Measurements from ENCODE around the gene ITPR1. TPM values are rescaled to one million over a fixed set of nuclear protein-coding genes. Genes with fewer than 3 reads are reported as not detected.

ITPR1 gene
- polyA plus RNA-seq, 2 of the 4 experiments (the other 2 are of a cell fraction): 2.8 to 9.6 TPM

DNA sequence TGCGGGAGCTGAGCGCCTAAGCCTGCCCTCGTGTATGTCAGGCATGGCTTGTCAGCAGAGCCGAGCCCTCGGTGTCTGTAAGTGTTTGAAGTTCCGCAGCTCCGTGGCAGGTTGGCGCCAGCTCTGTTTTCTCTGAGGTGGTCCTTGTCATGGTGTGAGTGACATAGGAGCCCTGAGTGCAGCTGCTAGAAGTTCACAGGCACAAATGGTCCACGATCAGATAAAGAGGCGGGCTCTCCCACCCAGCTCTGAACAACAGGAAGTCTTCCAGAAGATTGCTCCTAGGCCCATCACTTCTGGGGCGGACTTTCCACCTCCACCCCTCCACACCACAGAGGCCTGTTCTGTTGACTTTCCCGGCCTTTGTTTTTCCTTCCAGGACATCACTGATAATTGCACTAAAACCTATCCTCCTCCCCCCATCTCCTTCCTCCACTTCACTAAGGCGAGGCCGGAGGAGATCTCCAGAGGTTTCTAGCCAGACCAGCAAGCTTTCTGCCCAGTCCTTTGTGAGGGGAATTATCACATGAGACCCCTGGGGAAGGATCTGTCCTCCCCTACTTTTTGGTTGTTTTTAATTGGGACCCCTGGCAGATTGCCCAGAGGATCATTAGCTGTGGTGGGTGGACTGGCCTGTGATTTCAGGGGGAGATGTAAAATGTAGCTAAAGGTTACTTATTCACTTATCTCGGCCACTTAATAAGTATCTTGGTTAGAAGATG is 19.9 kb downstream of the ITPR1 start:
- POLR2A ChIA-PET: no interaction called here
- H3K9me3 ChIP-seq: no peaks in the 10 kb centered on the region
- no peak overlapping the region for H3K4me3 ChIP-seq
- no peak overlapping the region for H3K4me2 ChIP-seq
- no peaks in the 10 kb centered on the region for H3K4me1 ChIP-seq
- no peak for DNase-seq (ENCODE audit: low read depth in 1 of 2, low spot score in 1 of 2)
- no peak overlapping the region for H3K27ac ChIP-seq
- no peak for TF ChIP-seq ZFP36 (IDR thresholded peaks at IDR 0.05; ENCODE audit: borderline replicate concordance, partially characterized antibody)
- TF ChIP-seq RNF2 (IDR thresholded peaks at IDR 0.05; ENCODE audit: borderline replicate concordance, low read depth): no peak
- TF ChIP-seq, protein P1, sequence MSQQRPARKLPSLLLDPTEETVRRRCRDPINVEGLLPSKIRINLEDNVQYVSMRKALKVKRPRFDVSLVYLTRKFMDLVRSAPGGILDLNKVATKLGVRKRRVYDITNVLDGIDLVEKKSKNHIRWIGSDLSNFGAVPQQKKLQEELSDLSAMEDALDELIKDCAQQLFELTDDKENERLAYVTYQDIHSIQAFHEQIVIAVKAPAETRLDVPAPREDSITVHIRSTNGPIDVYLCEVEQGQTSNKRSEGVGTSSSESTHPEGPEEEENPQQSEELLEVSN (IDR thresholded peaks at IDR 0.05; ENCODE audit: borderline replicate concordance, low read depth): no peak
- TF ChIP-seq MAFK (IDR thresholded peaks at IDR 0.05; ENCODE audit: partially characterized antibody): no peak
- TF ChIP-seq, protein P2, sequence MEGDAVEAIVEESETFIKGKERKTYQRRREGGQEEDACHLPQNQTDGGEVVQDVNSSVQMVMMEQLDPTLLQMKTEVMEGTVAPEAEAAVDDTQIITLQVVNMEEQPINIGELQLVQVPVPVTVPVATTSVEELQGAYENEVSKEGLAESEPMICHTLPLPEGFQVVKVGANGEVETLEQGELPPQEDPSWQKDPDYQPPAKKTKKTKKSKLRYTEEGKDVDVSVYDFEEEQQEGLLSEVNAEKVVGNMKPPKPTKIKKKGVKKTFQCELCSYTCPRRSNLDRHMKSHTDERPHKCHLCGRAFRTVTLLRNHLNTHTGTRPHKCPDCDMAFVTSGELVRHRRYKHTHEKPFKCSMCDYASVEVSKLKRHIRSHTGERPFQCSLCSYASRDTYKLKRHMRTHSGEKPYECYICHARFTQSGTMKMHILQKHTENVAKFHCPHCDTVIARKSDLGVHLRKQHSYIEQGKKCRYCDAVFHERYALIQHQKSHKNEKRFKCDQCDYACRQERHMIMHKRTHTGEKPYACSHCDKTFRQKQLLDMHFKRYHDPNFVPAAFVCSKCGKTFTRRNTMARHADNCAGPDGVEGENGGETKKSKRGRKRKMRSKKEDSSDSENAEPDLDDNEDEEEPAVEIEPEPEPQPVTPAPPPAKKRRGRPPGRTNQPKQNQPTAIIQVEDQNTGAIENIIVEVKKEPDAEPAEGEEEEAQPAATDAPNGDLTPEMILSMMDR (IDR thresholded peaks at IDR 0.05): no peak
- no peak for TF ChIP-seq HDAC2 (IDR thresholded peaks at IDR 0.05)
- TF ChIP-seq, protein P3, sequence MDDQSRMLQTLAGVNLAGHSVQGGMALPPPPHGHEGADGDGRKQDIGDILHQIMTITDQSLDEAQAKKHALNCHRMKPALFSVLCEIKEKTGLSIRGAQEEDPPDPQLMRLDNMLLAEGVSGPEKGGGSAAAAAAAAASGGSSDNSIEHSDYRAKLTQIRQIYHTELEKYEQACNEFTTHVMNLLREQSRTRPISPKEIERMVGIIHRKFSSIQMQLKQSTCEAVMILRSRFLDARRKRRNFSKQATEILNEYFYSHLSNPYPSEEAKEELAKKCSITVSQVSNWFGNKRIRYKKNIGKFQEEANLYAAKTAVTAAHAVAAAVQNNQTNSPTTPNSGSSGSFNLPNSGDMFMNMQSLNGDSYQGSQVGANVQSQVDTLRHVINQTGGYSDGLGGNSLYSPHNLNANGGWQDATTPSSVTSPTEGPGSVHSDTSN (IDR thresholded peaks at IDR 0.05): no peak
- TF ChIP-seq SREBF2 (IDR thresholded peaks at IDR 0.05): no peak
- TF ChIP-seq EHMT2 (IDR thresholded peaks at IDR 0.05; ENCODE audit: low read depth): no peak
- no peak for TF ChIP-seq PHF8 (IDR thresholded peaks at IDR 0.05; ENCODE audit: borderline replicate concordance, low read depth)
- TF ChIP-seq JUN (IDR thresholded peaks at IDR 0.05): no peak
- TF ChIP-seq NR3C1 (IDR thresholded peaks at IDR 0.05): no peak
- TF ChIP-seq, protein P4, sequence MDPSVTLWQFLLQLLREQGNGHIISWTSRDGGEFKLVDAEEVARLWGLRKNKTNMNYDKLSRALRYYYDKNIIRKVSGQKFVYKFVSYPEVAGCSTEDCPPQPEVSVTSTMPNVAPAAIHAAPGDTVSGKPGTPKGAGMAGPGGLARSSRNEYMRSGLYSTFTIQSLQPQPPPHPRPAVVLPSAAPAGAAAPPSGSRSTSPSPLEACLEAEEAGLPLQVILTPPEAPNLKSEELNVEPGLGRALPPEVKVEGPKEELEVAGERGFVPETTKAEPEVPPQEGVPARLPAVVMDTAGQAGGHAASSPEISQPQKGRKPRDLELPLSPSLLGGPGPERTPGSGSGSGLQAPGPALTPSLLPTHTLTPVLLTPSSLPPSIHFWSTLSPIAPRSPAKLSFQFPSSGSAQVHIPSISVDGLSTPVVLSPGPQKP (IDR thresholded peaks at IDR 0.05; ENCODE audit: low read depth, low read length): no peak
- TF ChIP-seq CBX8 (IDR thresholded peaks at IDR 0.05): no peak
- TF ChIP-seq RARB (CRISPR knock-in tag; IDR thresholded peaks at IDR 0.05): no peak
- TF ChIP-seq, protein P5, sequence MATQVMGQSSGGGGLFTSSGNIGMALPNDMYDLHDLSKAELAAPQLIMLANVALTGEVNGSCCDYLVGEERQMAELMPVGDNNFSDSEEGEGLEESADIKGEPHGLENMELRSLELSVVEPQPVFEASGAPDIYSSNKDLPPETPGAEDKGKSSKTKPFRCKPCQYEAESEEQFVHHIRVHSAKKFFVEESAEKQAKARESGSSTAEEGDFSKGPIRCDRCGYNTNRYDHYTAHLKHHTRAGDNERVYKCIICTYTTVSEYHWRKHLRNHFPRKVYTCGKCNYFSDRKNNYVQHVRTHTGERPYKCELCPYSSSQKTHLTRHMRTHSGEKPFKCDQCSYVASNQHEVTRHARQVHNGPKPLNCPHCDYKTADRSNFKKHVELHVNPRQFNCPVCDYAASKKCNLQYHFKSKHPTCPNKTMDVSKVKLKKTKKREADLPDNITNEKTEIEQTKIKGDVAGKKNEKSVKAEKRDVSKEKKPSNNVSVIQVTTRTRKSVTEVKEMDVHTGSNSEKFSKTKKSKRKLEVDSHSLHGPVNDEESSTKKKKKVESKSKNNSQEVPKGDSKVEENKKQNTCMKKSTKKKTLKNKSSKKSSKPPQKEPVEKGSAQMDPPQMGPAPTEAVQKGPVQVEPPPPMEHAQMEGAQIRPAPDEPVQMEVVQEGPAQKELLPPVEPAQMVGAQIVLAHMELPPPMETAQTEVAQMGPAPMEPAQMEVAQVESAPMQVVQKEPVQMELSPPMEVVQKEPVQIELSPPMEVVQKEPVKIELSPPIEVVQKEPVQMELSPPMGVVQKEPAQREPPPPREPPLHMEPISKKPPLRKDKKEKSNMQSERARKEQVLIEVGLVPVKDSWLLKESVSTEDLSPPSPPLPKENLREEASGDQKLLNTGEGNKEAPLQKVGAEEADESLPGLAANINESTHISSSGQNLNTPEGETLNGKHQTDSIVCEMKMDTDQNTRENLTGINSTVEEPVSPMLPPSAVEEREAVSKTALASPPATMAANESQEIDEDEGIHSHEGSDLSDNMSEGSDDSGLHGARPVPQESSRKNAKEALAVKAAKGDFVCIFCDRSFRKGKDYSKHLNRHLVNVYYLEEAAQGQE (IDR thresholded peaks at IDR 0.05): no peak
- 84% methylated on average over 15 of the region's 15 CpGs for WGBS (ENCODE audit: missing lambda C conversion rate)
- FAIRE-seq: no peak
- CTCF ChIA-PET: interaction anchor here (0.8 kb wide), 1 partner anchor 12 kb away, joined by 3 read pairs; no protein-coding TSS in a partner anchor
- no peak for ATAC-seq

DNA sequence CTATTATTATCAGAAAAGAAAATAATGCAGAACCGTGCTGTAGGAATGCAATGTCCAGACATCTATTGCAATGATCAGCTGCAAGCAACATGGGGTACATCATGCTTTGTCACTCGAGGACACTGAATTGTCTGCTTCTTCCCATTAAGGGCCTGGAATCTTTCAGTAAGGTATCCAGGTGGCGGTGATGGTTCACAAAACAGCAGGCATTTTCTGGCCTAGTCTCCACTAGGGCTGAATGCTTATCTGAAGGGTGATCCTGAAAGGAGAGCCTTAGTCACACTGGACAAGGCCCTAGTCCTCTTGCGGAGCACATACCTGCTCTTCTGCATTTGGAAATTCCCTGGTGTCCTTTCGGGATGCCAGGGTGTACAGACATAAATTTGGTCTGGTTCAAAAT is 21.2 kb downstream of the ITPR1 start:
- TF ChIP-seq TP53 (CRISPR knock-in tag; IDR thresholded peaks at IDR 0.05): no peak
- TF ChIP-seq ZC3H11A (IDR thresholded peaks at IDR 0.05): no peak
- no peak for TF ChIP-seq CBX8 (IDR thresholded peaks at IDR 0.05)
- no peak for TF ChIP-seq POLR2A (IDR thresholded peaks at IDR 0.05; ENCODE audit: low read length)
- TF ChIP-seq, protein P6, sequence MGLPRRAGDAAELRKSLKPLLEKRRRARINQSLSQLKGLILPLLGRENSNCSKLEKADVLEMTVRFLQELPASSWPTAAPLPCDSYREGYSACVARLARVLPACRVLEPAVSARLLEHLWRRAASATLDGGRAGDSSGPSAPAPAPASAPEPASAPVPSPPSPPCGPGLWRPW (IDR thresholded peaks at IDR 0.05): no peak
- TF ChIP-seq HOXB13 (CRISPR knock-in tag; IDR thresholded peaks at IDR 0.05; ENCODE audit: low read depth): no peak
- no peak for TF ChIP-seq ZFP36 (IDR thresholded peaks at IDR 0.05; ENCODE audit: borderline replicate concordance, partially characterized antibody)
- no peak for TF ChIP-seq ESRRA (IDR thresholded peaks at IDR 0.05; ENCODE audit: borderline replicate concordance, low read length)
- TF ChIP-seq MAFK (IDR thresholded peaks at IDR 0.05; ENCODE audit: partially characterized antibody): no peak
- TF ChIP-seq CHD4 (IDR thresholded peaks at IDR 0.05; ENCODE audit: borderline replicate concordance): no peak
- TF ChIP-seq PHF8 (IDR thresholded peaks at IDR 0.05; ENCODE audit: borderline replicate concordance, low read depth): no peak
- no peak for TF ChIP-seq NFE2L2 (conservative IDR thresholded peaks at IDR 0.05; ENCODE audit: low read length)
- no peak for TF ChIP-seq FOSB (CRISPR knock-in tag; IDR thresholded peaks at IDR 0.05)
- no peak for TF ChIP-seq RARB (CRISPR knock-in tag; IDR thresholded peaks at IDR 0.05)
- TF ChIP-seq, protein P7, sequence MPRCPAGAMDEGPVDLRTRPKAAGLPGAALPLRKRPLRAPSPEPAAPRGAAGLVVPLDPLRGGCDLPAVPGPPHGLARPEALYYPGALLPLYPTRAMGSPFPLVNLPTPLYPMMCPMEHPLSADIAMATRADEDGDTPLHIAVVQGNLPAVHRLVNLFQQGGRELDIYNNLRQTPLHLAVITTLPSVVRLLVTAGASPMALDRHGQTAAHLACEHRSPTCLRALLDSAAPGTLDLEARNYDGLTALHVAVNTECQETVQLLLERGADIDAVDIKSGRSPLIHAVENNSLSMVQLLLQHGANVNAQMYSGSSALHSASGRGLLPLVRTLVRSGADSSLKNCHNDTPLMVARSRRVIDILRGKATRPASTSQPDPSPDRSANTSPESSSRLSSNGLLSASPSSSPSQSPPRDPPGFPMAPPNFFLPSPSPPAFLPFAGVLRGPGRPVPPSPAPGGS (IDR thresholded peaks at IDR 0.05): no peak
- Histone ChIP-seq H3K4me3 (no peak overlapping the region), H3K9me3 (no peaks in the 10 kb centered on the region), H3K4me1 (no peaks in the 10 kb centered on the region), H3K4me2 (no peak overlapping the region), H3K27ac (no peak overlapping the region)
- no peak for FAIRE-seq
- ChIA-PET CTCF (interaction anchor here (0.6 to 1.1 kb wide), 2 partner anchors 13 to 72 kb away, joined by 3 read pairs; no protein-coding TSS in a partner anchor), POLR2A (no interaction called here)
- WGBS (ENCODE audit: missing lambda C conversion rate): 68% methylated on average over 5 of the region's 5 CpGs
- DNase-seq (ENCODE audit: low read depth in 1 of 2, low spot score in 1 of 2): no peak
- no peak for ATAC-seq
